Motor neuron (in vitro differentiated cells): Measurements from ENCODE around the gene VKORC1. TPM values are rescaled to one million over a fixed set of nuclear protein-coding genes. Genes with fewer than 3 reads are reported as not detected.

Experiments
- ATAC-seq, 8 experiments: fragments of 200-7000 bp; cut with Tn5 transposase; replicated peaks in 6 of 8; 2 replicates each; pipeline ENCODE4 v1.8.0; 2021; ENCODE audit warnings: mild to moderate bottlenecking in 8 of 8, moderate library complexity in 8 of 8
- H3K27ac ChIP-seq, 2 donors: fragments of 250-450 bp; sonication (Bioruptor Pico); 2 replicates each; pipeline ENCODE4 v1.9.0; 2021; ENCODE audit warnings: antibody characterized with exemption in 2 of 2, mild to moderate bottlenecking in 2 of 2, moderate library complexity in 1 of 2
- H3K4me1 ChIP-seq, 2 donors: fragments of 250-450 bp; sonication (Bioruptor Pico); replicated peaks in 1 of 2; 2 replicates each; pipeline ENCODE4 v1.6.1; 2021; ENCODE audit warnings: antibody characterized with exemption in 2 of 2, mild to moderate bottlenecking in 2 of 2, moderate library complexity in 1 of 2
- H3K4me3 ChIP-seq, 5 donors: fragments of 250-450 bp; sonication (Bioruptor Pico); 2 replicates each; pipeline ENCODE4 v1.9.0; 2021; ENCODE audit warnings: antibody characterized with exemption in 5 of 5, mild to moderate bottlenecking in 5 of 5, moderate library complexity in 4 of 5
- WGBS, 10 experiments: fragments of 450-650 bp; shearing (Covaris generic); methylation state at CpG; one replicate each; pipeline ENCODE4 v1.0.0; 2022; 5-methylcytosine and 5-hydroxymethylcytosine counted together
- in situ Hi-C, 9 experiments: fragments of 400-800 bp; cut with MboI; loops; one replicate each; pipeline ENCODE4 v1.15.0; 2021; ENCODE audit warnings: low sequenced_read_pairs in 9 of 9, low pct_unique_long_range_greater_than_20kb in 2 of 9; ENCODE audit not compliant: unreplicated experiment in 9 of 9
- total RNA-seq, 8 experiments: library from RNA; unstranded; fragments of 300-600 nt; gene quantifications; 2 replicates each; pipeline versions ENCODE4 v1.2.3 to v1.2.4, GENCODE V29; 2022

VKORC1 gene
- total RNA-seq, 8 experiments from 2014 or later = 53.8 to 109 (median 72.4) TPM

- no peak overlapping the region for H3K4me3 ChIP-seq
- ATAC-seq = peak; percentile 74 to 98 (median 92)
- H3K27ac ChIP-seq = no peak overlapping the region
- whole genome bisulfite sequencing, 10 experiments = 0 to 100% (median 50%) methylated on average over 1 to 2 of the region's 2 CpGs; no CpG with 5 or more reads in 3 of the 10 experiments
- H3K4me1 ChIP-seq = no peaks in the 10 kb centered on the region
- in situ Hi-C loops = no loop called here
Observed at GRCh38 chr16:31052114-31052513, 42.5 kb downstream of the VKORC1 start.

- WGBS, 10 experiments = 55 to 96% (median 65%) methylated on average over 1 to 6 of the region's 10 CpGs; no CpG with 5 or more reads in 4 of the 10 experiments
- in situ Hi-C loops = no loop called here
- ATAC-seq = peak in 1 of 8 experiments; percentile 26
Observed at GRCh38 chr16:31050280-31051030, 44.1 kb downstream of the VKORC1 start.

GRCh38 chr16:31043898-31044481 lies 50.6 kb downstream of the VKORC1 start:
- Histone ChIP-seq H3K27ac (no peak overlapping the region), H3K4me3 (no peak overlapping the region), H3K4me1 (no peaks in the 10 kb centered on the region)
- in situ Hi-C loops = no loop called here
- WGBS, 10 experiments = 20 to 94% (median 82%) methylated on average over 1 to 4 of the region's 4 CpGs; no CpG with 5 or more reads in 2 of the 10 experiments
- ATAC-seq = no peak

More at GRCh38 chr16:31050280-31051030, 44.1 kb downstream of the VKORC1 start:
- H3K4me3 ChIP-seq = no peak overlapping the region
- H3K27ac ChIP-seq = no peak overlapping the region
- H3K4me1 ChIP-seq = no peaks in the 10 kb centered on the region

GRCh38 chr16:31043352-31043751 lies 51.2 kb downstream of the VKORC1 start:
- ATAC-seq = no peak
- H3K4me1 ChIP-seq = no peaks in the 10 kb centered on the region
- no peak overlapping the region for H3K4me3 ChIP-seq
- no peak overlapping the region for H3K27ac ChIP-seq
- 60 to 100% (median 77%) methylated on average over 1 of the region's 1 CpG; no CpG with 5 or more reads in 3 of the 10 experiments for WGBS, 10 experiments
- in situ Hi-C loops = no loop called here

GRCh38 chr16:31042866-31043265 lies 51.7 kb downstream of the VKORC1 start:
- 89 to 100% (median 97%) methylated on average over 1 to 5 of the region's 10 CpGs; no CpG with 5 or more reads in 4 of the 10 experiments for WGBS, 10 experiments
- Histone ChIP-seq H3K4me3 (no peak overlapping the region), H3K4me1 (no peaks in the 10 kb centered on the region), H3K27ac (no peak overlapping the region)
- in situ Hi-C loops = no loop called here
- no peak for ATAC-seq

Other genes starting within 250 kb of the VKORC1 start
- gene BCL7C, start 200.7 kb downstream of the VKORC1 start, total RNA-seq = 10 to 100 TPM; 16.7 to 40.3 (median 20.5) TPM
- gene CTF1, start 198.2 kb downstream of the VKORC1 start, total RNA-seq = 1 to 10 TPM in 2 of 8 experiments, under 1 TPM in 6; 0.38 to 2.9 (median 0.66) TPM
- 10 to 100 TPM; 10.4 to 49.8 (median 31.4) TPM for gene FBXL19, start 171.2 kb downstream of the VKORC1 start, total RNA-seq
- 10 to 100 TPM in 3 of 8 experiments, 1 to 10 TPM in 5; 4.4 to 37.4 (median 6.8) TPM for gene ORAI3, start 145.7 kb downstream of the VKORC1 start, total RNA-seq
- gene SETD1A, start 137.0 kb downstream of the VKORC1 start, total RNA-seq = 10 to 100 TPM in 2 of 8 experiments, 1 to 10 TPM in 6; 3.5 to 17.0 (median 6.6) TPM
- gene HSD3B7, start 109.6 kb downstream of the VKORC1 start, total RNA-seq = 10 to 100 TPM in 1 of 8 experiments, 1 to 10 TPM in 6, under 1 TPM in 1; 0.67 to 68.7 (median 1.6) TPM
- gene STX1B, start 84.2 kb downstream of the VKORC1 start, total RNA-seq = 10 to 100 TPM in 4 of 8 experiments, 1 to 10 TPM in 2, under 1 TPM in 2; 0.45 to 20.9 (median 10.0) TPM
- 10 to 100 TPM; 14.0 to 47.5 (median 24.3) TPM for gene STX4, start 61.2 kb downstream of the VKORC1 start, total RNA-seq
- 10 to 100 TPM in 3 of 8 experiments, 1 to 10 TPM in 5; 7.5 to 17.6 (median 9.1) TPM for gene ZNF668, start 20.6 kb downstream of the VKORC1 start, total RNA-seq
- gene ZNF646, start 20.4 kb downstream of the VKORC1 start, total RNA-seq = 10 to 100 TPM in 7 of 8 experiments, 1 to 10 TPM in 1; 9.8 to 23.0 (median 12.6) TPM
- gene PRSS53, start 5.9 kb downstream of the VKORC1 start, total RNA-seq = 1 to 10 TPM in 7 of 8 experiments, under 1 TPM in 1; 0.36 to 6.0 (median 3.5) TPM
- gene BCKDK, start 13.6 kb upstream of the VKORC1 start, total RNA-seq = 10 to 100 TPM; 14.1 to 46.8 (median 19.6) TPM
- gene KAT8, start 22.9 kb upstream of the VKORC1 start, total RNA-seq = 10 to 100 TPM; 27.9 to 64.3 (median 54.0) TPM
- 1 to 10 TPM in 1 of 8 experiments, under 1 TPM in 6, not detected in 1; 0.21 to 1.1 (median 0.55) TPM for gene PRSS8, start 40.9 kb upstream of the VKORC1 start, total RNA-seq
- 1 to 10 TPM in 3 of 8 experiments, under 1 TPM in 5; 0.36 to 3.8 (median 0.82) TPM for gene PRSS36, start 55.3 kb upstream of the VKORC1 start, total RNA-seq
- 100 to 1,000 TPM in 3 of 8 experiments, 10 to 100 TPM in 5; 31.7 to 375 (median 75.1) TPM for gene FUS, start 85.3 kb upstream of the VKORC1 start, total RNA-seq
- gene PYCARD, start 108.0 kb upstream of the VKORC1 start, total RNA-seq = 10 to 100 TPM in 2 of 8 experiments, 1 to 10 TPM in 2, under 1 TPM in 4; 0.43 to 45.6 (median 1.2) TPM
- gene TRIM72, start 119.3 kb upstream of the VKORC1 start, total RNA-seq = under 1 TPM in 7 of 8 experiments, not detected in 1; 0.05 to 0.57 (median 0.13) TPM
- under 1 TPM in 4 of 8 experiments, not detected in 4; 0.22 to 0.52 (median 0.39) TPM for gene PYDC1, start 122.3 kb upstream of the VKORC1 start, total RNA-seq
- 1 to 10 TPM in 2 of 8 experiments, under 1 TPM in 2, not detected in 4; 0.33 to 1.3 (median 0.95) TPM for gene ITGAM, start 165.2 kb upstream of the VKORC1 start, total RNA-seq